Lung (tissue), 12 donors: ENCODE results near the gene OXSR1. TPM values are rescaled to one million over a fixed set of nuclear protein-coding genes. Genes with fewer than 3 reads are reported as not detected.

Experiments used
- ATAC-seq: fragments of 200-7000 bp; cut with Tn5 transposase; one replicate; pipeline ENCODE4 v1.9.1; 2020; ENCODE audit warnings: moderate number of reproducible peaks; ENCODE audit not compliant: insufficient read depth, low FRiP score
- DNase-seq, 3 donors: peaks; one replicate each; pipeline ENCODE4 v3.0.0-alpha.2; 2013 to 2017
- H3K27ac ChIP-seq, 2 donors: one replicate each; pipeline ENCODE4 v1.5.1; 2013; ENCODE audit warnings: mild to moderate bottlenecking in 2 of 2, moderate library complexity in 2 of 2, control low read depth in 1 of 2, inconsistent platforms in 1 of 2, low read depth in 1 of 2, low read length in 1 of 2
- H3K27me3 ChIP-seq, 3 donors: one replicate each; pipeline ENCODE4 v1.5.1; 2013; ENCODE audit warnings: low read length in 2 of 3; ENCODE audit not compliant: control insufficient read depth in 3 of 3, insufficient read depth in 3 of 3
- H3K36me3 ChIP-seq, 4 donors: one replicate each; pipeline ENCODE4 v1.5.1; 2013; ENCODE audit warnings: low read length in 4 of 4, mild to moderate bottlenecking in 1 of 4, moderate library complexity in 1 of 4; ENCODE audit not compliant: control insufficient read depth in 4 of 4, insufficient read depth in 4 of 4
- H3K4me1 ChIP-seq, 5 donors: one replicate each; pipeline ENCODE4 v1.5.1; 2013; ENCODE audit warnings: low read length in 5 of 5, mild to moderate bottlenecking in 2 of 5, moderate library complexity in 1 of 5; ENCODE audit not compliant: control insufficient read depth in 5 of 5, insufficient read depth in 5 of 5
- H3K4me3 ChIP-seq: one replicate; pipeline ENCODE4 v1.5.1; 2013; ENCODE audit warnings: mild to moderate bottlenecking, control low read depth, moderate library complexity
- H3K9ac ChIP-seq, 2 donors: one replicate each; pipeline ENCODE4 v1.5.1; 2013; ENCODE audit warnings: low read length in 2 of 2, control low read depth in 1 of 2; ENCODE audit not compliant: insufficient read depth in 1 of 2
- H3K9me3 ChIP-seq, 4 donors: one replicate each; pipeline ENCODE4 v1.5.1; 2013; ENCODE audit warnings: low read length in 3 of 4, mild to moderate bottlenecking in 1 of 4, moderate library complexity in 1 of 4; ENCODE audit not compliant: control insufficient read depth in 4 of 4, insufficient read depth in 3 of 4
- WGBS, 2 donors: extraction: QIAGEN DNeasy Blood & Tissue Kit; methylation state at CpG; one replicate each; pipeline ENCODE4 v1.1.7; 2013; 5-methylcytosine and 5-hydroxymethylcytosine counted together
- polyA plus RNA-seq, 2 donors: library from polyadenylated mRNA; stranded (reverse); fragments of 200-250 nt; gene quantifications; one replicate each; pipeline ENCODE4 v1.2.1, GENCODE V29; 2013
- total RNA-seq, 2 donors: library from RNA; depleted of rRNA in 1 of 2; stranded (reverse); fragments of >200 nt in 1 of 2; gene quantifications; one replicate each; pipeline ENCODE4 v1.2.1, GENCODE V29; 2014 to 2021
- TF ChIP-seq, protein P1 (sequence below): IDR thresholded peaks from 2 replicates; pipeline ENCODE4 v1.5.1; 2012; ENCODE audit warnings: mild to moderate bottlenecking; ENCODE audit errors: control extremely low read depth, extremely low read depth
- donor health status: control.
- donor health status: control.
- donor health status: Bipolar disorder and iron deficiency.
- donor health status: healthy.
- donor health status: DM: yes; HTN: yes; CAD: no.

OXSR1 gene
- total and polyA plus RNA-seq, 4 donors = 11.9 to 38.9 (median 24.9) TPM

DNA sequence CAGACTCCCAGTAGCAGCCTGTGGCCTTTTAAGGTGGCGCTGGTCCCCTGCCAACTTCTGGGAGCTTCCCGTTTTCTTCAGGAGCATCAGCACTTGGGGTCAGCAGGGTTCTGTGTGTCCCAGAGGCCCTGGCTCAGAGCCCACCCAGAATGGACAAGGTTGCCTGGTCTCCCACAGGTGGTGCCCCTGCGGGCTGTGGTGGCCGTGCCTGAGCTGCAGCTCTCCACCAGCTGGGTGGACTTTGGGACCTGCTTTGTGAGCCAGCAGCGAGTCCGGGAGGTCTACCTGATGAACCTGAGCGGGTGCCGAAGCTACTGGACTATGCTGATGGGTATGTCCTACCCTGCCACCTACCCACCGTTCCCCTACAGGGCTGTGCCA lies 43.9 kb upstream of the OXSR1 start:
- Histone ChIP-seq H3K9me3 (no peaks in the 10 kb centered on the region), H3K27ac (no peak overlapping the region), H3K27me3 (no peaks in the 10 kb centered on the region), H3K4me1 (no peaks in the 10 kb centered on the region), H3K4me3 (no peak overlapping the region), H3K36me3 (peaks cover 13 to 51% (median 22%) of the 10 kb centered on the region in 4 donors), H3K9ac (no peak overlapping the region)
- 92 to 93% methylated on average over 9 of the region's 9 CpGs for WGBS, 2 donors
- ATAC-seq = no peak
- TF ChIP-seq, protein P1, sequence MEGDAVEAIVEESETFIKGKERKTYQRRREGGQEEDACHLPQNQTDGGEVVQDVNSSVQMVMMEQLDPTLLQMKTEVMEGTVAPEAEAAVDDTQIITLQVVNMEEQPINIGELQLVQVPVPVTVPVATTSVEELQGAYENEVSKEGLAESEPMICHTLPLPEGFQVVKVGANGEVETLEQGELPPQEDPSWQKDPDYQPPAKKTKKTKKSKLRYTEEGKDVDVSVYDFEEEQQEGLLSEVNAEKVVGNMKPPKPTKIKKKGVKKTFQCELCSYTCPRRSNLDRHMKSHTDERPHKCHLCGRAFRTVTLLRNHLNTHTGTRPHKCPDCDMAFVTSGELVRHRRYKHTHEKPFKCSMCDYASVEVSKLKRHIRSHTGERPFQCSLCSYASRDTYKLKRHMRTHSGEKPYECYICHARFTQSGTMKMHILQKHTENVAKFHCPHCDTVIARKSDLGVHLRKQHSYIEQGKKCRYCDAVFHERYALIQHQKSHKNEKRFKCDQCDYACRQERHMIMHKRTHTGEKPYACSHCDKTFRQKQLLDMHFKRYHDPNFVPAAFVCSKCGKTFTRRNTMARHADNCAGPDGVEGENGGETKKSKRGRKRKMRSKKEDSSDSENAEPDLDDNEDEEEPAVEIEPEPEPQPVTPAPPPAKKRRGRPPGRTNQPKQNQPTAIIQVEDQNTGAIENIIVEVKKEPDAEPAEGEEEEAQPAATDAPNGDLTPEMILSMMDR = no peak
- peak in 1 of 3 donors; percentile 7 for DNase-seq

GRCh38 chr3:38121832-38122461 lies 43.4 kb upstream of the OXSR1 start:
- Histone ChIP-seq H3K9ac (no peak overlapping the region), H3K27me3 (no peaks in the 10 kb centered on the region), H3K9me3 (no peaks in the 10 kb centered on the region), H3K4me3 (no peak overlapping the region), H3K36me3 (peaks cover 18 to 55% (median 26%) of the 10 kb centered on the region in 4 donors), H3K27ac (no peak overlapping the region), H3K4me1 (no peaks in the 10 kb centered on the region)
- peak in 1 of 3 donors; percentile 4 for DNase-seq
- TF ChIP-seq, protein P1 = no peak
- 93 to 96% methylated on average over 13 of the region's 13 CpGs for WGBS, 2 donors
- ATAC-seq = no peak

GRCh38 chr3:38122712-38123290 lies 42.5 kb upstream of the OXSR1 start:
- no peaks in the 10 kb centered on the region for H3K9me3 ChIP-seq
- 91 to 95% methylated on average over 9 of the region's 9 CpGs for WGBS, 2 donors
- H3K27me3 ChIP-seq = no peaks in the 10 kb centered on the region
- H3K4me3 ChIP-seq = no peak overlapping the region
- H3K27ac ChIP-seq = no peak overlapping the region
- DNase-seq = no peak
- TF ChIP-seq, protein P1 = no peak
- H3K4me1 ChIP-seq = no peaks in the 10 kb centered on the region
- no peak for ATAC-seq
- no peak overlapping the region for H3K9ac ChIP-seq
- peaks cover 23 to 54% (median 32%) of the 10 kb centered on the region in 4 donors for H3K36me3 ChIP-seq
